ENCODE data around the gene PPDPF. TPM values are rescaled to one million over a fixed set of nuclear protein-coding genes. Genes with fewer than 3 reads are reported as not detected.

The PPDPF gene
- total RNA-seq, 4 donors from 2014 or later, result 114 to 256 (median 162) TPM

DNA sequence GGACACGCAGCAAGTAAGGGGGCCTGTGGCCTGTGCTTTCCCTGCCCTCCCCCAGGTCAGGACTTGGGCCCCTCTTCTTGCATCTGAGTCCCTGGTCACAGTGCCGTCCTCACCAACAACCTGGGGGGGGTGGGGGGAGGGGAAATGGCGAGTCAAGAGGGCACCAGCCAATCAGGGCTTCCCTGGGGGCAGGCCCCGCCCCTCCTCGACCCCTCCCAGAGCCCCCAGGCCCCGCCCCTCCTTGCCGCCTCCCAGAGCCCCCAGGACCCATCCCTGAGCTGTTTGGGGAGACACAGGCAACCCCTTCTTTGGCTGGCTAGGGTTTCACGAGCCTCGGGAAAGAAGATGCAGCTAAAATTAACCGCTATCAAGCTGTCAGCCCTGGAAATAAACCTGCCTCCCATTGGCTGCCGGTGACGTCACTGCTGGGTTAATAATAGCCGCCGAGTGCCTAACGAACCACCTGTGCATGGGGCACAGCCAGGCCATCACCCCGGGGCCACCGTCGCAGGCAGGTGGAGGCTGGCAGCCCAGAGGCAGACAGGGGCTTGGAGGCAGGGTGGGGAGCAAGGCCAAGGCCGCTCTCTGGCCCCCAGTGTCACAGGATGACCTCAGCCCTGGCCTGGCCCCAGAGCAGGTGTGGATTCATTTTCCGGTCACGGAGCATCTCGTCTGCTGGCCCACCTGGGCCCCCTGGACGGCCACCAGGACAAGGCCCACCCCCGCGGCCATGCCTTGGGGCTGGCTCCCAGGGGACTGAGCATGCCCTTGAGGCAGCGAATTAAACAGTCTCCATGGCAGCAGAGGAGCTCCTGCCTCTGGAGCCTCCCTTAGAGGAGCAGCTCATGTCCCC, 18.5 kb upstream of the PPDPF start:
- WGBS, 2 donors (ENCODE audit: low coverage in 1 of 2), result no CpG with 5 or more reads among the region's 26 CpGs
- Histone ChIP-seq H3K27me3 (peaks cover 95% of the 10 kb centered on the region), H3K9me3 (peaks cover 0 to 25% (median 0%) of the 10 kb centered on the region in 3 donors), H3K36me3 (no peaks in the 10 kb centered on the region), H3K4me1 (peaks cover 0 to 33% (median 7%) of the 10 kb centered on the region in 3 donors), H3K27ac (no peak overlapping the region), H3K4me3 (no peak overlapping the region)
- no peak for TF ChIP-seq EP300 (IDR thresholded peaks at IDR 0.05)
- TF ChIP-seq, protein P1, sequence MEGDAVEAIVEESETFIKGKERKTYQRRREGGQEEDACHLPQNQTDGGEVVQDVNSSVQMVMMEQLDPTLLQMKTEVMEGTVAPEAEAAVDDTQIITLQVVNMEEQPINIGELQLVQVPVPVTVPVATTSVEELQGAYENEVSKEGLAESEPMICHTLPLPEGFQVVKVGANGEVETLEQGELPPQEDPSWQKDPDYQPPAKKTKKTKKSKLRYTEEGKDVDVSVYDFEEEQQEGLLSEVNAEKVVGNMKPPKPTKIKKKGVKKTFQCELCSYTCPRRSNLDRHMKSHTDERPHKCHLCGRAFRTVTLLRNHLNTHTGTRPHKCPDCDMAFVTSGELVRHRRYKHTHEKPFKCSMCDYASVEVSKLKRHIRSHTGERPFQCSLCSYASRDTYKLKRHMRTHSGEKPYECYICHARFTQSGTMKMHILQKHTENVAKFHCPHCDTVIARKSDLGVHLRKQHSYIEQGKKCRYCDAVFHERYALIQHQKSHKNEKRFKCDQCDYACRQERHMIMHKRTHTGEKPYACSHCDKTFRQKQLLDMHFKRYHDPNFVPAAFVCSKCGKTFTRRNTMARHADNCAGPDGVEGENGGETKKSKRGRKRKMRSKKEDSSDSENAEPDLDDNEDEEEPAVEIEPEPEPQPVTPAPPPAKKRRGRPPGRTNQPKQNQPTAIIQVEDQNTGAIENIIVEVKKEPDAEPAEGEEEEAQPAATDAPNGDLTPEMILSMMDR (IDR thresholded peaks at IDR 0.05), result no peak
- no peak for TF ChIP-seq POLR2AphosphoS5 (IDR thresholded peaks at IDR 0.05)
- TF ChIP-seq POLR2A (IDR thresholded peaks at IDR 0.05), result no peak
- no peak for ATAC-seq

DNA sequence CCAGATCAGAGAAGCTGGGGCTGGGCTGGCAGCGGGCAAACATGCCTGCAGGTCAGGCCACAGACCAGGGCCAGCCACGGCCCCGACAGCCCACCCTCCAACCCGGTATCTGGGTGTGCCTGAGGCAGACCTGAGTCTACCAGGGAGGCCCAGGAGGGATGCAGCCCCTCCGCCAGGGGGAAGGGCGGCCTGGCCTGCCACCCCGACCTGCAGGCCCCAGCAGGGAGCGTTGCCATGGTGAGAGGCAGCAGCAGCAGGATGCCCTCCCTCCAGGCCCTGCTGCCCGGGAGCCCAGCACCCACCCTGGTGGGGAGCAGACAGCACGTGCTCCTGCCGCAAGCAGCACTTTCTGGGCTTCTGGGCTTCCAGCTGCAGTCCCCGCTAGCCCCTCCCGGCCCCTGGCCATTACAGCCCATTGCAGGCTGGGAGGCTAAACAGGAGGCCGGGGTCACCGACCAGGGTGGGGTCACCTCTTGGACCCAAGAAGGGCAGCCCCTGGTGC, 17.8 kb upstream of the PPDPF start:
- no CpG with 5 or more reads among the region's 15 CpGs for WGBS, 2 donors (ENCODE audit: low coverage in 1 of 2)
- peaks cover 0 to 25% (median 0%) of the 10 kb centered on the region in 3 donors for H3K9me3 ChIP-seq
- no peak overlapping the region for H3K27ac ChIP-seq
- H3K27me3 ChIP-seq, result peaks cover 95% of the 10 kb centered on the region
- no peak for ATAC-seq
- peaks cover 0 to 26% (median 7%) of the 10 kb centered on the region in 3 donors for H3K4me1 ChIP-seq
- H3K4me3 ChIP-seq, result no peak overlapping the region
- H3K36me3 ChIP-seq, result no peaks in the 10 kb centered on the region
- TF ChIP-seq POLR2AphosphoS5 (IDR thresholded peaks at IDR 0.05), result no peak
- TF ChIP-seq, protein P1 (IDR thresholded peaks at IDR 0.05), result no peak
- TF ChIP-seq EP300 (IDR thresholded peaks at IDR 0.05), result no peak
- TF ChIP-seq POLR2A (IDR thresholded peaks at IDR 0.05), result no peak

DNA sequence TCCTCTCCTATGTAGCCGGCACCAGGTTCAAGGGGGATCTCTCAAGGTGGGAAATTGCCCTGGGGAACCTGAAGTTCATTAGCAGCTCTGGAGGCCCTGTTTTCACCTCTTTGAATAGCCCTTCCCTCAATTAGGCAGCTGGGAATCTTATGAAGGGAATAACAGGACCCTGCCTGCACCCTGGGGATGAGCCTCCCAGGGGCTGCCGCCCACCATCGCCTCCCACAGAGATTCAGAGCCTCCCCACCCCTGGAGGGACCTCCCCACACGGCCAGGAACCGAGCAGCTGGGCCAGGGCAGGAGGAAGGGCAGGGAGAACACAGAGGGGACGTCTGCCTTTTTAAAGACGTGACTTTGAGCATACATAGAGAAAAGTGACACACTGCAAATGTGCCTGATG, 17.0 kb upstream of the PPDPF start:
- peaks cover 0 to 25% (median 0%) of the 10 kb centered on the region in 3 donors for H3K9me3 ChIP-seq
- H3K36me3 ChIP-seq, result no peaks in the 10 kb centered on the region
- H3K4me1 ChIP-seq, result peaks cover 0 to 18% (median under 1%) of the 10 kb centered on the region in 3 donors
- WGBS, 2 donors (ENCODE audit: low coverage in 1 of 2), result 30 to 35% methylated on average over 2 of the region's 7 CpGs
- H3K27me3 ChIP-seq, result peaks cover 95% of the 10 kb centered on the region
- no peak overlapping the region for H3K4me3 ChIP-seq
- no peak overlapping the region for H3K27ac ChIP-seq
- TF ChIP-seq POLR2A (IDR thresholded peaks at IDR 0.05) (no peak), EP300 (IDR thresholded peaks at IDR 0.05) (no peak), POLR2AphosphoS5 (IDR thresholded peaks at IDR 0.05) (no peak)
- TF ChIP-seq, protein P1 (IDR thresholded peaks at IDR 0.05), result no peak
- no peak for ATAC-seq

DNA sequence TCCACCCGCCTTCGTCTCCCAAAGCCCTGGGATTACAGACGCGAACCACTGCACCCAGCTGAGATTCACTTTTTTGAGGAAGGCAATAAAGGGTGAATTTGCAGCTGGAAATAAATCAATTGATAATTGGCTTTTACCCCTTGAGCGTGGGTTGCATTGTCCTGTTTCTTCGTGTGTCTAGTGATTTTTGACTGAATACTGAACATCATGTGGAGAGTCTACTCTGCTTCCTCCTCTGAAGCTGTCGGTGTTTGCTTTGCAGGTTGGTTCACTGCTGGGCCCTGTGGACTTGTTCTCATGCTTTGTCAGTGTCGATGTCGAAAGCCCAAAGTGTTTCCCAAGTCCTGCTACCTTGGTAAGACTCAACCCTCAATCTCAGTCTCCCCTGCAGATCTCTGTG, 15.9 kb upstream of the PPDPF start:
- ATAC-seq, result no peak
- TF ChIP-seq EP300 (IDR thresholded peaks at IDR 0.05) (no peak), POLR2AphosphoS5 (IDR thresholded peaks at IDR 0.05) (no peak), POLR2A (IDR thresholded peaks at IDR 0.05) (no peak)
- TF ChIP-seq, protein P1 (IDR thresholded peaks at IDR 0.05), result no peak
- Histone ChIP-seq H3K36me3 (no peaks in the 10 kb centered on the region), H3K9me3 (peaks cover 0 to 25% (median 0%) of the 10 kb centered on the region in 3 donors), H3K4me1 (peaks cover 0 to 7% (median 0%) of the 10 kb centered on the region in 3 donors), H3K27me3 (peaks cover 95% of the 10 kb centered on the region), H3K4me3 (no peak overlapping the region), H3K27ac (no peak overlapping the region)
- WGBS, 2 donors (ENCODE audit: low coverage in 1 of 2), result 81 to 90% methylated on average over 3 to 9 of the region's 9 CpGs
